ENCODE measurements around the gene ZYG11B.
A peak's percentile ranks its signal among the peaks of the same experiment; 100 is the strongest.
"Not testable (repeated sequence)": the region's sequence is repeated elsewhere in the genome, so short reads cannot be mapped to it uniquely, and the experiment has no call there.

The ZYG11B gene

GRCh38 chr1:52707927-52708655 is 18.2 kb upstream of the ZYG11B start:
- no peak for DNase-seq

GRCh38 chr1:52709016-52709415 is 17.2 kb upstream of the ZYG11B start:
- DNase-seq: no peak

- DNase-seq: no peak
These were observed 12.7 kb upstream of the ZYG11B start for GRCh38 chr1:52713590-52713989.

- DNase-seq: not testable (repeated sequence)
These were observed 11.0 kb upstream of the ZYG11B start for GRCh38 chr1:52715296-52715695.

GRCh38 chr1:52723260-52723659 is 3.0 kb upstream of the ZYG11B start:
- DNase-seq: no peak

GRCh38 chr1:52725903-52726264 is 369 bp upstream of the ZYG11B start:
- DNase-seq: no peak

GRCh38 chr1:52727114-52727586 is 897 bp downstream of the ZYG11B start:
- DNase-seq: peak; percentile 56

GRCh38 chr1:52727956-52728656 is 1.9 kb downstream of the ZYG11B start:
- no peak for DNase-seq

- no peak for DNase-seq
These were observed 7.1 kb downstream of the ZYG11B start for GRCh38 chr1:52733368-52733767.

- not testable (repeated sequence) for DNase-seq
These were observed 9.1 kb downstream of the ZYG11B start for GRCh38 chr1:52735371-52735770.

- no peak for DNase-seq
These were observed 11.9 kb downstream of the ZYG11B start for GRCh38 chr1:52738148-52738547.

- no peak for DNase-seq
These were observed 12.6 kb downstream of the ZYG11B start for GRCh38 chr1:52738893-52739292.

GRCh38 chr1:52739699-52740467 is 13.6 kb downstream of the ZYG11B start:
- DNase-seq: no peak

GRCh38 chr1:52741259-52741658 is 15.0 kb downstream of the ZYG11B start:
- DNase-seq: no peak

GRCh38 chr1:52746189-52746588 is 19.9 kb downstream of the ZYG11B start:
- DNase-seq: no peak

GRCh38 chr1:52747450-52747849 is 21.2 kb downstream of the ZYG11B start:
- no peak for DNase-seq

- no peak for DNase-seq
These were observed 21.9 kb downstream of the ZYG11B start for GRCh38 chr1:52748119-52748518.

- DNase-seq: not testable (repeated sequence)
These were observed 23.2 kb downstream of the ZYG11B start for GRCh38 chr1:52749496-52749895.

GRCh38 chr1:52750139-52750538 is 23.9 kb downstream of the ZYG11B start:
- DNase-seq: not testable (repeated sequence)

- no peak for DNase-seq
These were observed 25.6 kb downstream of the ZYG11B start for GRCh38 chr1:52751589-52752483.

GRCh38 chr1:52752484-52752826 is 26.2 kb downstream of the ZYG11B start:
- DNase-seq: no peak

GRCh38 chr1:52753169-52753568 is 26.9 kb downstream of the ZYG11B start:
- DNase-seq: no peak

GRCh38 chr1:52756020-52756419 is 29.8 kb downstream of the ZYG11B start:
- DNase-seq: no peak
